Upper lobe of right lung (tissue), 1 donor: ENCODE data around the gene RAB5A. TPM values are rescaled to one million over a fixed set of nuclear protein-coding genes. Genes with fewer than 3 reads are reported as not detected.

ENCODE experiments used
- ATAC-seq: fragments of 200-7000 bp; cut with Tn5 transposase; one replicate; pipeline ENCODE4 v1.9.1; 2020; ENCODE audit warnings: mild to moderate bottlenecking, moderate library complexity
- DNase-seq: peaks from one replicate; pipeline ENCODE4 v3.0.0-alpha.2; 2020
- H3K27ac ChIP-seq: fragments of 200-600 bp; one replicate; pipeline ENCODE4 v1.8.0; 2022
- H3K27me3 ChIP-seq: fragments of 200-600 bp; one replicate; pipeline ENCODE4 v1.8.0; 2022; ENCODE audit warnings: mild to moderate bottlenecking
- H3K36me3 ChIP-seq: fragments of 200-600 bp; one replicate; pipeline ENCODE4 v1.8.0; 2022
- H3K4me1 ChIP-seq: fragments of 200-600 bp; one replicate; pipeline ENCODE4 v1.8.0; 2022
- H3K4me3 ChIP-seq: fragments of 200-600 bp; one replicate; pipeline ENCODE4 v1.8.0; 2022; ENCODE audit warnings: mild to moderate bottlenecking
- H3K9me3 ChIP-seq: fragments of 200-600 bp; one replicate; pipeline ENCODE4 v1.8.0; 2022
- CTCF ChIP-seq: fragments of 200-600 bp; IDR thresholded peaks from one replicate; pipeline ENCODE4 v1.8.0; 2022; ENCODE audit warnings: antibody characterized with exemption
- intact Hi-C: fragments of 100-400 bp; cut with DNase I; formaldehyde crosslinking; loops from one replicate; pipeline ENCODE4 v1.11.0; 2022
- total RNA-seq: library from RNA; stranded (reverse); fragmentation: NEBNext Ultra II Directional; extraction: Animal tissue kit (Norgen Biotek cat#: 25700); gene quantifications from one replicate; pipeline ENCODE4 v1.2.1, GENCODE V29; 2021
- donor health status: DM: no; HTN: yes; CAD: no; lungs with severe emphysema.

RAB5A gene
- total RNA-seq, 1 donor from 2014 or later, result 71.7 TPM

GRCh38 chr3:19994796-19995195 lies 47.9 kb downstream of the RAB5A start:
- TF ChIP-seq CTCF, result no peak
- no peaks in the 10 kb centered on the region for H3K36me3 ChIP-seq
- no peaks in the 10 kb centered on the region for H3K4me1 ChIP-seq
- intact Hi-C loops, result no loop called here
- no peaks in the 10 kb centered on the region for H3K9me3 ChIP-seq
- H3K27me3 ChIP-seq, result no peaks in the 10 kb centered on the region
- DNase-seq, result no peak
- no peak overlapping the region for H3K27ac ChIP-seq
- no peak for ATAC-seq
- H3K4me3 ChIP-seq, result no peak overlapping the region

- ATAC-seq, result no peak
- no peak for TF ChIP-seq CTCF
These were observed 50.6 kb downstream of the RAB5A start for GRCh38 chr3:19997502-19997901.

DNA sequence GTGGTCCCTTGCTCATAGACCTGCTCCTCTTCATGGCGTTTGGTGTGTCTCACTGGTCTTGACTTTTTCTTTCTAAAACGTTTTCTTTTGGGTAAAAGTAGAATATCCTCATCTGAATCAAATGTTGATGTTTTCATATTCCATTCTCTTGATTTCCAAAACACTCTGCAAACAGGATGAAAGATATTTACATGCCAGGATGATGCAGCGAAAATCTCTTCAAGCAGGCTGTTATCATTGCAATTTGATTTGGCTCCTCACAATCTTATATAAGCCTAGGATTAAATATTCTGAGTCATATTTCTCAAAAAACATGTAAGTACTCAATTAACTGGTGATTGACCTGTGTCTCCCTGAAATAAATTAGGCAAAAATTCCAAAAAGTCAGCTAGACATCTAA lies 55.0 kb downstream of the RAB5A start:
- no peak for ATAC-seq
- H3K9me3 ChIP-seq, result no peaks in the 10 kb centered on the region
- no peak for TF ChIP-seq CTCF
- H3K4me3 ChIP-seq, result no peak overlapping the region
- H3K36me3 ChIP-seq, result no peaks in the 10 kb centered on the region
- DNase-seq, result no peak
- H3K27ac ChIP-seq, result no peak overlapping the region
- H3K27me3 ChIP-seq, result no peaks in the 10 kb centered on the region
- intact Hi-C loops, result no loop called here
- H3K4me1 ChIP-seq, result no peaks in the 10 kb centered on the region

More at GRCh38 chr3:19997502-19997901, 50.6 kb downstream of the RAB5A start:
- Histone ChIP-seq H3K27ac (no peak overlapping the region), H3K4me3 (no peak overlapping the region), H3K9me3 (no peaks in the 10 kb centered on the region), H3K27me3 (no peaks in the 10 kb centered on the region), H3K4me1 (no peaks in the 10 kb centered on the region), H3K36me3 (no peaks in the 10 kb centered on the region)
- intact Hi-C loops, result no loop called here
- DNase-seq, result no peak

DNA sequence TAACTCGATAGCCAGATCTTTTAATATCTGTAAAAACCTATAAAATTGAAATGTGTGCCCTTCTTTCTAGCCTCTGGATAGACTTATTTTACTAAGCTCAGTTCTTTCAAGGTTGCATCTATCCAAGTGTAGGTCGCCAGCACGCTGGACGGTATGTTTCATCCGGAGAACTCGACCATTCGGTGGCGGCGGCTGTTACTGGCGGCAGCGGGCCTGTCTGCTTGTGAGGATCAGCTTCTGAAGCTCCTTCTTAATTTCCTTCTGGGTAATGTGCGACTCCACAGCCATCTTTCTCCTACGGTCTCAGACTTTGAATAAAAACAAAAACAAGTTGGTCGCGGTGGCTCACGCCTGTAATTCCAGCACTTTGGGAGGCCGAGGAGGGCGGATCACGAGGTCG lies 61.1 kb downstream of the RAB5A start:
- no peaks in the 10 kb centered on the region for H3K4me1 ChIP-seq
- H3K9me3 ChIP-seq, result no peaks in the 10 kb centered on the region
- no peak overlapping the region for H3K4me3 ChIP-seq
- H3K27ac ChIP-seq, result no peak overlapping the region
- ATAC-seq (no peak), DNase-seq (no peak)
- H3K36me3 ChIP-seq, result no peaks in the 10 kb centered on the region
- intact Hi-C loops, result no loop called here
- no peak for TF ChIP-seq CTCF
- H3K27me3 ChIP-seq, result no peaks in the 10 kb centered on the region

GRCh38 chr3:20008646-20009045 lies 61.7 kb downstream of the RAB5A start:
- H3K4me3 ChIP-seq, result no peak overlapping the region
- DNase-seq (no peak), ATAC-seq (no peak)
- no peaks in the 10 kb centered on the region for H3K36me3 ChIP-seq
- no peak for TF ChIP-seq CTCF
- H3K9me3 ChIP-seq, result no peaks in the 10 kb centered on the region
- intact Hi-C loops, result no loop called here
- H3K4me1 ChIP-seq, result no peaks in the 10 kb centered on the region
- H3K27ac ChIP-seq, result no peak overlapping the region
- no peaks in the 10 kb centered on the region for H3K27me3 ChIP-seq

DNA sequence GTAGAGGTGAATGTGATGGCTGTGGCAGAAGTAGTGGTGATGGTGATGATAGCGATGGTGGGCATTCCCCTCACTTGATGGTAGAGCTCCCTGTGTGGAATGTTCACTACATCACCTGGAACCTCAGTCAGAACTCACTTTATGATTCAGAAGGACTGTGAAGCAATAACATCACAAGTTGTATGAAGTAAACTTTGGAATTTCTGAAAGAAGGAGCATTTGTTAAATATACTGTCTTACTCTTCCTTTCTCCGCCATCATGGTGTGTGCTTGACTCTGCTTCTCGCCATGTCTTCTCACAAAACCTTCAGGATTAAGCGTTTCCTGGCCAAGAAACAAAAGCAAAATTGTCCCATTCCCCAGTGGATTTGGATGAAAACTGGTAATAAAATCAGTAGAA lies 65.3 kb downstream of the RAB5A start, which contains the start of gene PP2D1:
TSS of gene PP2D1 (minus strand) at position 101 of the 400 bp plus-strand sequence. CDS start 192 bp downstream, outside the sequence.
- H3K9me3 ChIP-seq, result no peaks in the 10 kb centered on the region
- H3K4me1 ChIP-seq, result no peaks in the 10 kb centered on the region
- H3K27me3 ChIP-seq, result no peaks in the 10 kb centered on the region
- no peak within 1 kb of the TSS for H3K27ac ChIP-seq
- no peak for TF ChIP-seq CTCF
- intact Hi-C loops, result no loop called here
- DNase-seq, result no peak
- H3K4me3 ChIP-seq, result no peak within 1 kb of the TSS
- ATAC-seq, result no peak
- no peaks in the 10 kb centered on the region for H3K36me3 ChIP-seq
